Fibroblast of skin of left biceps (primary cell): ENCODE data around the gene GFY.
"Not testable (repeated sequence)": the region's sequence is repeated elsewhere in the genome, so short reads cannot be mapped to it uniquely, and the experiment has no call there.

Experiments used
- DNase-seq, 2 experiments: peaks; one replicate each; pipeline ENCODE4 v3.0.0-alpha.2; 2013; ENCODE audit warnings: low read depth in 2 of 2

The GFY gene

GRCh38 chr19:49469828-49470614, 44.8 kb downstream of the GFY start:
- no peak for DNase-seq

- no peak for DNase-seq
Observed at GRCh38 chr19:49470615-49470978, 45.4 kb downstream of the GFY start.

- no peak for DNase-seq
Observed at GRCh38 chr19:49472936-49473335, 47.7 kb downstream of the GFY start.

- DNase-seq: not testable (repeated sequence)
Observed at GRCh38 chr19:49473501-49473867, 48.3 kb downstream of the GFY start.

GRCh38 chr19:49473868-49474541, 48.8 kb downstream of the GFY start, which contains the start of gene FLT3LG:
Gene FLT3LG, plus strand, starts transcription at chr19:49474215. Its CDS starts 425 bp downstream, at chr19:49474640.
- no peak for DNase-seq

- no peak for DNase-seq
Observed at GRCh38 chr19:49474542-49474924, 49.3 kb downstream of the GFY start.

GRCh38 chr19:49475191-49475917, 50.2 kb downstream of the GFY start:
- DNase-seq: no peak

- no peak for DNase-seq
Observed at GRCh38 chr19:49475995-49476880, 51.0 kb downstream of the GFY start.
